ENCODE results near the gene SMIM24.
"Not testable (repeated sequence)": the region's sequence is repeated elsewhere in the genome, so short reads cannot be mapped to it uniquely, and the experiment has no call there.

Gene SMIM24

DNA sequence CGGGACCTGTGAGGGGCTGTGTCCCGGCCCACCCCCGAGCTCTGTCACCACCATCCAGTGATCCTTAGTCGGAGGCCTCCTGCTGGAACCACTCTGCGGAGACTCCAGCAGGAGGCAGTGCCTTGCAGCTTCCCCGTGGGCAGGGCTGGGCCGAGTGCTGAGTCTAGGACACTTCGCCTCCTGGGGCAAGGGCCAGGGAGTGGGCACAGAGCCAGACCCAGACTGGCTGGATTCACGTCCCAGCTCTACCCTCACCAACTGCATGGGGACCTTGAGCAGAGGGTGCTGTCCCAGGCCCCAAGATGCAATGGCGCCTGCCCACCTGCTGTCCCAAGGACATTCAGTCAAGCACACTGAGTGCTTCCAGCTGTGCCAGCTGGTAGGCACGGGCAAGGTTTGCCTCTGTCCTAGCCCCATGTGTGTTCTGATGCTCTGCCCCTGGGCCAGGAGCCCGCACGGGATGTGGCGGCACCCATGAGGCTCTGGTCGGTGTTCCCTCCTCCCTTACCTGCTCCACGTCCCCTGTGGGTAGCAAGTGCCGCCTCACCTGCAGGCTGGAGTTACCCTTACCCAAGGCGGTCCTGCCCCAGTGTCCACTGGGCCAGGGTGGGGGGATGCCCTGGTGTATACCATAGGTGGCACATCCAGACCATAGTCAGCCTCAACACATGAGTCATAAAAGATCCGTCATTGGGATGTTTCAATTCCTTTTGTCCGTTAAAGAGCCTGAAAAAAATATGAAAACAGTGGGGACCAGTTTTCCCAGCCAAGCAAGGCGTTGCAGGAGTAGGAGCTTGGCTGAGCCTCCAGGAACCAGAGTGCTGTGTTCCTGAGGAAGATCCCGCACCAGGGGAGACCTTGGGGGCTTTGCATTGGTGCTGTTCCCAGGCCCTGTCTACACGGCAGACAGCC is 33.2 kb upstream of the SMIM24 start:
- DNase-seq: no peak

DNA sequence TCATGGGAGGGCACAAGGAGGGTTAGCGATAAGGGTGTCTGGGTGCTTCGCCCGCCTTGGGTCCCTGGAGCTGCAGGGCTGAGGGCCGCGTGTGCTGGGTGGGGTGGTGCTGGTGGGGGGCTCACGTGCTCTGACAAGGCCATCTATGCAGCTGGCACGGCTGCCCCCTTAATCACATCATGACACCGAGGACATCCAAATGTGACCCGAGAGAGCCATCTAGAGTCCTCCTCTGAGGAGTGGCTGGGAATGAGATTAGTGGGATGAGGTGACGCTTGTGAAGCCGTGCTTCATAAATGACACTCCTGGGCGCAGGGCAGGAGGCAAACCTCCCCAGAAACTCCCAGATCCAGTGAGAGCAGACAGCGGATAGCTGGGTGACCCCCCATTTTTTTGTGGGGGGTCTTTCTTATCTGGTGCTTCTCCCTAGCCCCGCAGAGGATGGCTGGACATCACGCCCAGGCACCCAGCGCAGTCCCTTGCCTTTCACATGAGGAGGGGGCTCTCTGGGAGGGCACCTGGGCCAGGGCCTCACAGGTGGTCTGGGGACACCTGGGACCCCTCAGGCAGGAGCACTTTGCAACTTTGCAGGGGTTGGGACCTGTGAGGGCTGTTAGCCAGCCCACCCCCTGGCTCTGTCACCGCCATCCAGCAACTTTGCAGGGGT is 32.4 kb upstream of the SMIM24 start:
- no peak for DNase-seq

DNA sequence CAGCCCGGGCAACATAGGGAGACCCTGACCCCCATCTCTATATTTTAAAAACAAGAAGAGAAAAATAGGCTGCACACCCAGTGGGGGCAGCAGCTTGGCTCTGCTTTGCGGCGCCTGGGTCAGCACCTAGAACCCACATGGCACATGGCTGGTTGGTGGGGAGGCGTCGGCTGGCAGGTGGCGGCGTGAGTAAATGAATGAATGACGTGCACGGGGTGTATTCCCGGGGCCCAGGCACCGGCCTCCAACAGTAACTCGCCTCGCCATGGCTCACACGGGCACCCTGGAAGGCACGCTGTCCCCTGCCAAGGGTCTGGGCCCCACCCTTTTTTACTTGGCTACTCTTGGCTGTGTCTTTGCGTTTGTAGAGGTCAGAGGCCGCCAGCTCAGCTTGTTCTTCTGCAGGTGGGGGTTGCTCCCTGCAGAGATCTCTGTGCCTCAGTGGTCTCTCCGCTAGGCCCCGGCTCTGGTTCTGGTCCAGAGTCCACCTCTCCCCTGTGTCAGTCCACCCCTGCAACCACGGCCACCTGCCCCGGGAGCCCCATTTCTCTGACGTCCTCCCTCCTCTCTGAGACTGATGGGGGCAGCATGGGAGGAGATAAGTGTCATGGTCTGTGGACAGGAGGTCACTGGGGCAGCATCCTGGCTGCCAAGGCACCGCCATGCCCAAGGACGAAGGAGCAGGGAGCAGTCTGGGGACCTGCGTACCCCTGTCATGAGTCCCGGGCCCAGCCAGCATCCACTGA is 31.4 kb upstream of the SMIM24 start:
- DNase-seq: no peak

DNA sequence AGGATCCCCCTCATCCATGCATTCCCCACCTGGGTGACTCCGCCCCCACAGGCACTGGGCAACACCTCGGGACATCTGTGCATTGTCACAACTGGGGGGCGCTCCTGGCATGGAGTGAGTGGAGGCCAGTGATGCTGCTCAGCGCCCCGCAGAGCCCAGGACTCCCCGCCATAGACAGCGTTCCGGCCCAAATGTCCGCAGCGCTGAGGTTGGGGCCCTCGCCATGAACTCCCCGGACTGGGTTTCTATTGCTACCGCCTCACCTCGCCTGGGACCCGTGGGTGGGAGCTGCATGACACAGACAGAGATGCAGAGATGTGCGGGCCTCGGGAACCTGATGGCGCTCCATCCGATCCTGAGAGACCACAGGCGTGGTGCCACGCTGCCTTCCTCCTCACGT is 30.4 kb upstream of the SMIM24 start:
- DNase-seq: no peak

DNA sequence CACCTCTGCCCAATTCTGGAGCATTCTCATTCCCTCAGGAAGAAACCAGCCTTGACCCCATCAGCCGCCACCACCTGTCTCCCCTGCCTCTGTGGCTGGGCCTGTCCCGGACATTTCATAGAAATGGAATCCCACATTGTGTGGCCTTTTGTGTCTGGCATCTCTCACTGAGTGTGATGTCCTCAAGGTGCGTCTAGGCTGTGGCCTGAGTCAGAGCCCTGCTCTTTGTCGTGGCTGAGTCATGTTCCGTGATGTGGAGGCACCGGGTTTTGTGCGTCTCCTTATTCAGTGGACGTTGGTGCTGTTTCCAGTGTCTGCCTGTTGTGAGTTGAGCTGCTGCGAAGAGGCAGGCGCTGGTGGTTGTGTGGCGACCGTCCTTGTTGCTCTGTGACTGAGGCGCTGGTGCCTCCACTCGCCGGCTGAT is 29.3 kb upstream of the SMIM24 start:
- DNase-seq: no peak

DNA sequence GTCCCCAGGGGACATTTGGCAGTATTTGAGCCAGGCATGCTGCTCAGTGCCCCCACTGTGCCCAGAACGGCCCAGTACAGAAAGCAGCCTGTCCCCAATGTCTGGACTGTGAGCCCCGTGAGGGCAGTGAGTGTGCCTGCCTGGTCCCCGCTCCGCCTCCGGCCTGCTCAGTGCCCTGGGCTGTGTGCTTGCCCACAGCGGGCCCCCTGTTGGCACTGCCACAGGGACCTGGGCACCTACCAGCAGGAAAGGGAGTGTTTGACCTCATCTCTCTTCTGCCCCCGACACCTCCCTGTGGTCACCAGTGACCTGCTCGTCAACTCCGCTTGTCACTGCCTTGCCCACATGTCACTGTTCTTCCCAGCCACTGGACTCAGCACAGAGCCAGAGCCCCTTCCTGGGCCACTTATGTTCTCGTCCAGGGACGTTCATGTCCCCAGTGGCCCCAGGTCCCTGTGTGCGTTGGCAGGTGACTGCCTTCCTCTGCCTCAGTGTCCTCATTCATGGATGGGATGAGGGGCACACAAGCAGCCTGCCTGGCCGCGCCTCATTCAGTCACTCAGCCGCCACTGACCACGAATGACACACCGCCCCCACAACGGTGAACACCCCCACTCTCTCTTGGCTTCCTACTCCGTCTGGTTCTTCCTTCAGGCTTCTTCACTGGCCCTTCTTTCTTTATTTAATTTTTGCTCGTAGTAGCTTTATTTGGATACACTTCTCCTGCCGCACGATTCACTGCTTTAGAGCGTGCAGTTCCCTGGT is 28.6 kb upstream of the SMIM24 start:
- DNase-seq: no peak

DNA sequence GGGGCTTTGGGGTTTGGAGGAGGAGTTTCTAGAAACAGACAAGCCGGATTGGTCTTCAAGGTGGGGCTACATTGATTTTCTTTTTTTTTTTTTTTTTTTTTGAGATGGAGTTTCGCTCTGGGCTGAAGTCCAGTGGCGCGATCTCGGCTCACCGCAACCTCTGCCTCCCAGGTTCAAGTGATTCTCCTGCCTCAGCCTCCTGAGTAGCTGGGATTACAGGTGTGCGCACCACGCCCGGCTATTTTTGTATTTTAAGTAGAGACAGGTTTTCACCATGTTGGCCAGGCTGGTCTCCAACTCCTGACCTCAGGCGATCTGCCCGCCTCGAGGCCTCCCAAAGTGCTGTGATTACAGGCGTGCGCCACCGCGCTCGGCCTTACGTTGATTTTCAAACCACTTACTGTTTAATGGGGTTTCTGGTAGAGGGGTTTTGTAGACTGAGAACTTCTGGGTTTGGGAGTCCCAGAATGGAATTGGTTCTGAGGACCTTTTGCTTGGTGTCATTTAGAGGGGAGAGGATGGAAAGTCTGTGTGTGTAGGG is 27.9 kb upstream of the SMIM24 start:
- not testable (repeated sequence) for DNase-seq

DNA sequence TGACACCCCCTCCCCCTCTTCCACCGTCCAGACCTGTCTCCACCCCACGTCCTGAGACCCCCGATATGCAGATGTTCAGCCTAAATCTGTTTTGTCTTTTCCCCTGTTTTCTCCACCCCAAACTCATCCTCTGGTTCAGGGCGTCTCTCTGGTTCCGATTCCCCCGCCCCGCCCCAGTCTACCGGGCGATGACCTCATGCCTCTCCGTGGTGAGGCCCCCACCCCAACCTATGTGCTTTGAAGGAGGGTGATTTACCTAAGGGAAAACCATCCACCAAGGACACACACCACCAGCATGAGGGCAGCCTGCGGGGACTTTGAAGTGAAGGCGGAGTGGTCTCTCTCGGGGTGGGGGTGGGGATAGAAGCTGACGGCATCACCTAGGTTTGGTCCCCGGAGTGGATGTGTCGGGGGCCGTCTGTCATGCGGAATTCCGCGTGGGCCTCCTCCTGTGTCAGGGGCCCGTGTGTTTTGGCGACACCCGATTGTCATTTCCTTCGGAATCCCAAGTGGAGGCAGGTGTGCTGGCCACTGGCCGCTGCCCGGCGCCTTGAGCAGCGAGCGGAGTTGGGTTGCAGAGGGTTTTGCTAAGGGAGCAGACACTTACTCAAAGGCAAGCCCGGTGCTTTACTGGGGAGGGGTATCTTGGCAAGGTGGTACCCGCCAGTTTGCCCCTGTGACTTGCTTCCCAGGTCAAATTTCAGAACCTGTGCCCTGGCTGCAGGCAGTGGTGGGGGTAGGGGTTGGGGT is 27.2 kb upstream of the SMIM24 start:
- peak; percentile 54 for DNase-seq

DNA sequence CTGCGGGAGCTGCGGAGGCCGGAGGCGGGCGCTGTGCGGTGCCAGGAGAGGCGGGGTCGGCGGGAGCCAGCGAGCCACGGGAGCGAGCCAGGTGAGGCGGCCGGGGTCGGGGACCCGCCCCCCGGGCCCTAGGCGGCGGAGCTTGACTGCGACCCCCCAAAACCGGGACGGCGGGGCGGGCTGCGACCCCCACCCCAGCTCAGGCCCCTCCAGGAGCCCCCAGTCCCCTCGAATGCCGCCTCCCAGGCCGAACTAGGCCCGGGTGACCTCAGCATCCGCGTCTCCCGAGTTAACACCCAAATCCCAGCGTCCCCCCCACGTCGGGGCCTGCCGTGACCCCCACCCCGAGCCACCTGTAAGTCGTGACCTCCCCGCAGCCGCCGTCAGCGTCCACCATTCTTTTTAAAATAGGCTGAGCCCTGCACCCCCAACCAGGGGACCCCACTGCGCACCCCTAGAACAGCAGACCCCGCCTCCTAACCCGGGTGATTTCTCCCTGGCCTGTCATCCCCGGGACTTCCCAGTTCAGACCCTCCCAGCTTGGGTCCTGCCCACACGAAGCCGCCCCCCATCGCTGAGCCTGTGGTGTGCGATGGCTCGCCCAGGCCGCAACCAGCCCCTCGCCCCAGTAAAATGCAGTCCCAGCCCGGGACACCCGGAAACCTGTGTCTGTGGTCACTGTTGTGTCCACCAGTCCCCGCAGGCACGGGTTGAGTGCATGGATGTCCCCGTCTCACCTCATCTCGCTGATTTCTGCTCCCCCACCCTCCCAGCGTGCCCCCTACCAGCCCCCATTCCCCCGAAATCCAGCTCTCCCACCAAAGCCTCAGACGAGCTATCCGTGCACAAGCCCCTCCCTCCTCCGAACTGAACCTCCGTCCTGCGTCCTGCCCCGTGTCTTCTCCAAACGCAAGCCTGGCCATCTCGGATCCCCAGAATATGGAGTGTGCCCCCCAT is 26.3 kb upstream of the SMIM24 start:
- DNase-seq: no peak

DNA sequence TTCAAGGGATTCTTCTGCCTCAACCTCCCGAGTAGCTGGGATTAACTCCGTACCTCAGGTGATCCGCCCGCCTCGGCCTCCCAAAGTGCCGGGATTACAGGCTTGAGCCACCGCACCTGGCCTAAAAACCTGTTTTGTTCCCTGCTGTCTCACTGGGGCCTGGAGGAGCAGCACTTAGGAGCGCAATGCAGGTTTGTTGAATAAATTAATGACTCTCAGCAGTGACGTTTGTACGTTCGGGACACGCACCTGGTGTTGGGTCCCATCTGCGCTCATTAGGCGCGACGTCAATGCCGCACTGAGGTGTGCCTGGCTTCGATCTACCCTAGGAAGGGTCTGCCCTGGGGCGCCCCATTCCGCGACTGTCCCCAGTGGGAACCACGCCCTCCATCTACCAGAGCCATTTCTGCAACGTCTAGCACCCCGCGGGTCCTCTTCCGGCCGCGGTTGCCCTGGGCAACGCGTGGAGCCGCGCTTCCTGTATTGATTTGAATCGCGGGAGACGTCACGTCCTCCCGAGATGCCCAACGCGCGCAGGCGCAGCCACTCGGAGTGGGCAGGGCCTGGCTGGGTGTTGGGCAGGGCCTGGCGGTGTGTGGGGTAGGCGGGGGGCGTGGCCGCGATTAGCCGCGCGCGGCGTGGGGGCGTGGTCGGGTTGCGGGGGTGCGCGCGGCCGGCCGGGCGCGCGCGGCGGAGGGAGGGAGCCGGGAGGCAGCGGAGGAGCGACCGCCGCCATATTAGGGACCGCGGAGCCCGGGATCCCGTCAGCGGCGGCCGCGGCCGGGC is 25.5 kb upstream of the SMIM24 start, which contains the start of gene FZR1:
TSS of gene FZR1 (plus strand) at position 714 of the 786 bp plus-strand sequence. CDS start 16,679 bp downstream, outside the sequence.
- DNase-seq: peak; percentile 99

DNA sequence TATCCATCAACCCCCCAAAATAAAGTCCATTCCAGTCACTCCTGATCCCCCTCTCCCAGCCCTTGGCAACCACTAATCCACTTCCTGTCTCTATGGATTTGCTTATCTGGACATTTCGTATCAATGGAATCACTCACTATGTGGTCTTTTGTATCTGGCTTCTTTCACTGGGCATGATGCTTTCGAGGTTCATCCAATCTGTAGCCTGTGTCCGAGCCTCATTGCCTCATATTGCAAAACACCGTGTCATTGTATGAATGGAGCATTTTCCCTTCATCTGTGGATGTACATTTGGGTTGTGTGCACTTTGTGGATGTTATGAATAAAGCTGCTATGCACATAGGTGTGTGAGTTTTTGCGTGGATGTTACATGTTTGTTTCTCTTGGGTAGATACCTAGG is 24.4 kb upstream of the SMIM24 start:
- DNase-seq: no peak

DNA sequence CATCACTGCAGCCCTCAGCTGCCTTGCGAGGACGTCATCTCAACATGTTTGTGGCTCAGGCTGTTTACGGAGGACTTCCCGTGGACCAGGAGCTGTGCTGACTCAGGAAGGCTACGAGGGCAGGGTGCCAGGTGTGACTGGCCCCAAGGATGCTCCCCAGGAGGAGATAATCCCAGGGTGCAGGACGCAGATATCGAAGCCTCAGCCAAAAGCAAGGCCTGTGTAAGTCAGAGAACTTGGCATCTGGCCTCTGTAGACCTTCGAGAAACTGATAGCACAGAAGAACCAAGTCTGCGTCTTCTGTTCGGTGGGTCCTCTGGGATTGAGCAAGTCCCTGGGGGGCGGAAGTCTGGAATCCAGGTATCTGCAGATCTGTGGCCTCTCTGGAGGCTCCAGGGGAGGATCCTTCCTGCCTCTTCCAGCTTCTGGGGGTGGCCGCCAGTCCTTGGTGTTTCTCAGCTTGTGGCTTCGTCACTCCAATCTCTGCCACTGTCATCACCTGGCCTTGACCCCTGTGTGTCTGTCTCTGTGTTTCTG is 22.8 kb upstream of the SMIM24 start:
- DNase-seq: no peak

DNA sequence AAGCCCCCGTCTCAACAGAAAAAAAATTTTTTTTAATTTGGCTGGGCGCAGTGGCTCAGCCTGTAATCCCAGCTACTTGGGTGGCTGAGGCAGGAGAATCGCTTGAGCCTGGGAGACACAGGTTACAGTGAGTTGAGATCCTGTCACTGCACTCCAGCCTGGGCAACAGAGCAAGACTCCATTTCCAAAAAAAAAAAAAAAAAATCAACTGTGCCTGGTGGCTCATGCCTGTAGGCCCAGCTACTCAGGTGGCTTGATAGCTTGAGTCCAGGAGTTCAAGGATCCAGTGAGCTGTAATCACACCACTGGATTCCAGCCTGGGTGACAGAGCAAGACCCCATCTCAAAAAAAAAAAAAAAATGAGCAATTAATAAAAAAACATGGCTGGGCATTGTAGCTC is 21.5 kb upstream of the SMIM24 start:
- no peak for DNase-seq

DNA sequence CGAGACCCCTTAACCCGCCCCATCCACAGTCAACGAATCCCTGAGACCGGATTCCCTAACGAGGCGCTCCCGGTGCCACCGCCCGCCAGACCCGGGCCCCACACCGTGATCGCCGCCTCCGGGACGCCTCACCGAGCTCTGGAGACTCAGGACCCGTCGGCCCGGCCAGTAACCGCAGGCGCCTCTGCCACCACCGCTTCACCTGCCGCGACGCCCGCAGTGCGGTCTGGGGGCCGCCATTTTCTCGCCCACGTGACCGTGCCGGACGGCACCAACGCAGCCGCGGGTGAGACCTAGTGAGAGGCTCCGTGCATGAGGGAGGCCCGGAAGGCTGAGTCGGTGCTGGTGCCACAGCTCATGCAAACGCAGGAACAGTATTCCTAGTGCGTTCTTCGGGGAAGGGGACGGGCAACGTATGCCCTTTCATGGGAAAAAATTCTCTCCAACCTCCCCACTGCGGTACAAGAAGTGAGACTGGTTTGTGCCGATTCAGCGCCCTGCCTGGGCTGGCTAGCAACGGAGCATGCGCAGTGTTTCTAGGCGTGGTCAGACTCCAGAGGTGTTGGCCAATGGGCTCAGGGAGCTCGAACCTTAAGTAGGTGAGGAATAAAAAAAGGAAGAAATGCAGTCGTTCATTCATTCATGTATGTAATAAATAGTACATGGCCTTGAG is 20.2 kb upstream of the SMIM24 start, which contains the start of gene DOHH:
TSS of gene DOHH (minus strand) at position 246 of the 673 bp plus-strand sequence. CDS start 3,860 bp downstream, outside the sequence.
- peak; percentile 97 for DNase-seq

DNA sequence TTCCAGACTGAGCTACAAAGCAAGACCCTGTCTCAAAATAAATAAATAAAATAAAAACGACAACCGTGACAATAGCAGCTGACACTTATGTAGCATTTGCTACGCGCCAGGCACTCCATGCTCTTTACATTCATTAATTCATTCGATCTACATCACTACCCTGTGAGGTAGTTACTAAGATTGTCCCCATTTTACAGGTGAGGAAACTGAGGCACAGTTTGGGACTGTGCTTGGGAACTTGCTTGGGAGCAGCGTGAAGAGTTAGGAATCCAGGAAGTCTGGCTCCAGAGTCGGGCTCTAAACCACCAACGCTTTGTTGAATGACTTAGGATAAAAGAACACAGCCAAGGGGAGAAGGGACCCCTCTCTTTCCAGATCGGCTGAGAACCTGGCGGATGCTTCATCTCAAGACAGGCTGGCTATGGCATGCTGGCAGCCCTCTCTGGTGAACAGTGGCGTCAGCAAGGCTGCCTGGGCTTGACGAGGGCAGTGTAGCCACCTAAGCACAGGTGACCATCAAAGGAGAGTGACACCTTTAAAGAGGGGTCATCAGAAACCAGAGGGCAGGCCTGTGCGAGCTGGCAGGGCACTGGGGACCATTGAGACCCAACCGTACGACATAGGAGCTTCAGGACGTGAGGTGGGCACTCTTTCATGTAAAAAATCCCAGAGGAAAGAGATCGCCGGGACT is 19.6 kb upstream of the SMIM24 start:
- DNase-seq: no peak

DNA sequence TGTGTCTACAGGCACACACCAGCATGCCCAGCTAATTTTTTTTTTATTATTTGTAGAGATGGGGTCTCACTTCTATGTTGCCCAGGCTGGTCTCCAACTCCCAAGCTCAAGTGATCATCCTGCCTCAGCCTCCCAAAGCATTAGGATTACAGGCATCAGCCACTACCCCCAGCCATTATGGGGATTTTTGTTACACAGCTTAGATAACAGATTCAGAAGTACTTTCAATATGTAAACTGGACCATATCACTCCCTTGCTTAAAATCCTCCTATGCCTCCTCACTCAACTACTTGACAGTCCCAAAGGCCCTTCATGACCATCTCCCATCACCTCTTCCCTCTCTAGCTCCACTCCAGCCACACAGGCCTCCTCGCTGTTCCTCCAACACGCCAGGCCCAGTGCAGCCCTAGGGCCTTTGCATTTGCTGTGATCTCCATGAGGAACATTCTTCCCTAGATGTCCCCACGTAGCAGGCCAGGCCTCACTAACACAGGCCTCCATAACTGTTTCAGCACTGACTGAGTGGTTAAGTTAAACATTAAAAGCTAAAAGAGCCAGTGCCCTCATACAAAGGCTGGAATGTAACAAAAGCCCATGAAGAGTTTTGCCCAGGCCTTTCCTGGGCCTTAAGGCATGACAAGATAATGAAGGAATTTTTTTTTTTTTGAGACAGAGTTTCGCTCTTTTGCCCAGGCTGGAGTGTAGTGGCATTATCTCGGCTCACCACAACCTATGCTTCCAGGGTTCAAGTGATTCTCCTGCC is 17.6 kb upstream of the SMIM24 start:
- no peak for DNase-seq

Data from activated naive CD4-positive, alpha-beta T cell treated with anti-CD3 and anti-CD28 coated beads, Interleukin-2, amount 50 U/mL, for 16 hours (primary cell).